Measurements from ENCODE around the gene MR1. TPM values are rescaled to one million over a fixed set of nuclear protein-coding genes. Genes with fewer than 3 reads are reported as not detected.
A peak's percentile ranks its signal among the peaks of the same experiment; 100 is the strongest.

Gene MR1
- total RNA-seq, 1 donor = 21.6 TPM

- DNase-seq (ENCODE audit: low read depth) = no peak
- no peak for TF ChIP-seq CTCF (IDR thresholded peaks at IDR 0.05; ENCODE audit: insufficient read depth, low read length)
- H3K4me3 ChIP-seq (ENCODE audit: low read depth, low read length) = no peak overlapping the region
These were observed 63.5 kb downstream of the MR1 start for GRCh38 chr1:181097242-181097641.

- TF ChIP-seq CTCF (IDR thresholded peaks at IDR 0.05; ENCODE audit: insufficient read depth, low read length) = no peak
- peak; percentile 42 for DNase-seq (ENCODE audit: low read depth)
- no peak overlapping the region for H3K4me3 ChIP-seq (ENCODE audit: low read depth, low read length)
These were observed 65.6 kb downstream of the MR1 start for GRCh38 chr1:181099152-181100014.

- no peak for DNase-seq (ENCODE audit: low read depth)
- no peak overlapping the region for H3K4me3 ChIP-seq (ENCODE audit: low read depth, low read length)
- no peak for TF ChIP-seq CTCF (IDR thresholded peaks at IDR 0.05; ENCODE audit: insufficient read depth, low read length)
These were observed 66.5 kb downstream of the MR1 start for GRCh38 chr1:181100015-181100905.

- no peak overlapping the region for H3K4me3 ChIP-seq (ENCODE audit: low read depth, low read length)
- no peak for TF ChIP-seq CTCF (IDR thresholded peaks at IDR 0.05; ENCODE audit: insufficient read depth, low read length)
- DNase-seq (ENCODE audit: low read depth) = no peak
These were observed 67.2 kb downstream of the MR1 start for GRCh38 chr1:181100934-181101333.

- H3K4me3 ChIP-seq (ENCODE audit: low read depth, low read length) = no peak overlapping the region
- TF ChIP-seq CTCF (IDR thresholded peaks at IDR 0.05; ENCODE audit: insufficient read depth, low read length) = no peak
- peak; percentile 54 for DNase-seq (ENCODE audit: low read depth)
These were observed 67.9 kb downstream of the MR1 start for GRCh38 chr1:181101581-181102226.

GRCh38 chr1:181102841-181103240 is 69.1 kb downstream of the MR1 start:
- TF ChIP-seq CTCF (IDR thresholded peaks at IDR 0.05; ENCODE audit: insufficient read depth, low read length) = no peak
- DNase-seq (ENCODE audit: low read depth) = no peak
- H3K4me3 ChIP-seq (ENCODE audit: low read depth, low read length) = no peak overlapping the region

Measured in fibroblast of the aortic adventitia (primary cell).